Esophagus (tissue), 2 donors: ENCODE results near the gene PRPSAP1. TPM values are rescaled to one million over a fixed set of nuclear protein-coding genes. Genes with fewer than 3 reads are reported as not detected.
A peak's percentile ranks its signal among the peaks of the same experiment; 100 is the strongest.

Source experiments
- H3K27ac ChIP-seq, 2 donors: one replicate each; pipeline ENCODE4 v1.5.1; 2013; ENCODE audit warnings: low read depth in 2 of 2, mild to moderate bottlenecking in 2 of 2, inconsistent platforms in 1 of 2, low read length in 1 of 2, moderate library complexity in 1 of 2
- H3K27me3 ChIP-seq, 2 donors: one replicate each; pipeline ENCODE4 v1.6.1; 2013; ENCODE audit warnings: low read length in 2 of 2, control low read depth in 1 of 2, mild to moderate bottlenecking in 1 of 2; ENCODE audit not compliant: insufficient read depth in 2 of 2, control insufficient read depth in 1 of 2
- H3K36me3 ChIP-seq, 2 donors: one replicate each; pipeline ENCODE4 v1.6.1; 2013; ENCODE audit warnings: low read length in 1 of 2; ENCODE audit not compliant: control insufficient read depth in 2 of 2, insufficient read depth in 2 of 2
- H3K4me1 ChIP-seq, 2 donors: one replicate each; pipeline ENCODE4 v1.6.1; 2013; ENCODE audit warnings: low read length in 1 of 2; ENCODE audit not compliant: control insufficient read depth in 2 of 2, insufficient read depth in 2 of 2
- H3K4me3 ChIP-seq, 2 donors: one replicate each; pipeline ENCODE4 v1.5.1; 2013; ENCODE audit warnings: low read length in 2 of 2, mild to moderate bottlenecking in 2 of 2, low read depth in 1 of 2, moderate library complexity in 1 of 2
- H3K9me3 ChIP-seq, 2 donors: one replicate each; pipeline ENCODE4 v1.6.1; 2013; ENCODE audit warnings: mild to moderate bottlenecking in 2 of 2, low read depth in 1 of 2, low read length in 1 of 2, moderate library complexity in 1 of 2; ENCODE audit not compliant: control insufficient read depth in 2 of 2, insufficient read depth in 1 of 2
- WGBS, 2 donors: extraction: QIAGEN DNeasy Blood & Tissue Kit; methylation state at CpG; one replicate each; pipeline ENCODE4 v1.1.7; 2013; 5-methylcytosine and 5-hydroxymethylcytosine counted together
- polyA plus RNA-seq, 2 donors: library from polyadenylated mRNA; stranded (reverse); fragments of 200-250 nt; gene quantifications; one replicate each; pipeline ENCODE4 v1.2.3, GENCODE V29; 2013
- donor health status: healthy with polysubstance abuse.
- donor health status: Bipolar disorder and iron deficiency.

Gene PRPSAP1
- polyA plus RNA-seq, 2 donors: 34.8 to 43.1 TPM

- Histone ChIP-seq H3K27ac (peak overlapping the region; percentile 0 to 20), H3K27me3 (no peaks in the 10 kb centered on the region), H3K9me3 (no peaks in the 10 kb centered on the region), H3K4me3 (no peak overlapping the region), H3K4me1 (peaks cover 6 to 40% of the 10 kb centered on the region in 2 donors), H3K36me3 (peaks cover 0 to 4% of the 10 kb centered on the region in 2 donors)
- WGBS, 2 donors: 66 to 67% methylated on average over 21 of the region's 21 CpGs
These were observed 79.4 kb downstream of the PRPSAP1 start for GRCh38 chr17:76274112-76274956.

GRCh38 chr17:76273445-76274111 lies 80.1 kb downstream of the PRPSAP1 start:
- Histone ChIP-seq H3K4me1 (peaks cover 6 to 44% of the 10 kb centered on the region in 2 donors), H3K4me3 (no peak overlapping the region), H3K9me3 (no peaks in the 10 kb centered on the region), H3K27ac (peak overlapping the region in 1 of 2 donors; percentile 87), H3K36me3 (peaks cover 0 to 9% of the 10 kb centered on the region in 2 donors), H3K27me3 (no peaks in the 10 kb centered on the region)
- WGBS, 2 donors: 60 to 65% methylated on average over 26 of the region's 26 CpGs

GRCh38 chr17:76272541-76273444 lies 80.9 kb downstream of the PRPSAP1 start:
- Histone ChIP-seq H3K27ac (peak overlapping the region; percentile 67 to 87), H3K9me3 (no peaks in the 10 kb centered on the region), H3K36me3 (peaks cover 0 to 9% of the 10 kb centered on the region in 2 donors), H3K27me3 (no peaks in the 10 kb centered on the region), H3K4me3 (peak overlapping the region in 1 of 2 donors; percentile 34), H3K4me1 (peaks cover 6 to 44% of the 10 kb centered on the region in 2 donors)
- WGBS, 2 donors: 45 to 47% methylated on average over 19 of the region's 19 CpGs

- H3K4me3 ChIP-seq: peak overlapping the region; percentile 34 to 39
- peaks cover 0 to 9% of the 10 kb centered on the region in 2 donors for H3K36me3 ChIP-seq
- H3K4me1 ChIP-seq: peaks cover 6 to 36% of the 10 kb centered on the region in 2 donors
- no peaks in the 10 kb centered on the region for H3K27me3 ChIP-seq
- H3K27ac ChIP-seq: peak overlapping the region; percentile 67 to 87
- 8 to 12% methylated on average over 38 of the region's 38 CpGs for WGBS, 2 donors
- no peaks in the 10 kb centered on the region for H3K9me3 ChIP-seq
These were observed 81.8 kb downstream of the PRPSAP1 start for GRCh38 chr17:76271669-76272540.

- Histone ChIP-seq H3K27me3 (no peaks in the 10 kb centered on the region), H3K4me1 (peaks cover 3 to 31% of the 10 kb centered on the region in 2 donors), H3K4me3 (peak overlapping the region in 1 of 2 donors; percentile 34), H3K27ac (peak overlapping the region; percentile 46 to 87), H3K9me3 (no peaks in the 10 kb centered on the region), H3K36me3 (peaks cover 0 to 9% of the 10 kb centered on the region in 2 donors)
- WGBS, 2 donors: 75 to 80% methylated on average over 14 of the region's 14 CpGs
These were observed 82.7 kb downstream of the PRPSAP1 start for GRCh38 chr17:76270770-76271668.

GRCh38 chr17:76270127-76270592 lies 83.6 kb downstream of the PRPSAP1 start:
- no peak overlapping the region for H3K27ac ChIP-seq
- peaks cover 3 to 29% of the 10 kb centered on the region in 2 donors for H3K4me1 ChIP-seq
- no peak overlapping the region for H3K4me3 ChIP-seq
- peaks cover 0 to 9% of the 10 kb centered on the region in 2 donors for H3K36me3 ChIP-seq
- H3K27me3 ChIP-seq: no peaks in the 10 kb centered on the region
- WGBS, 2 donors: 78 to 79% methylated on average over 19 to 26 of the region's 26 CpGs
- no peaks in the 10 kb centered on the region for H3K9me3 ChIP-seq

- H3K27ac ChIP-seq: peak overlapping the region; percentile 2 to 92
- 68 to 69% methylated on average over 12 of the region's 12 CpGs for WGBS, 2 donors
- H3K4me3 ChIP-seq: no peak overlapping the region
- no peaks in the 10 kb centered on the region for H3K9me3 ChIP-seq
- H3K36me3 ChIP-seq: peaks cover 0 to 9% of the 10 kb centered on the region in 2 donors
- H3K27me3 ChIP-seq: no peaks in the 10 kb centered on the region
- H3K4me1 ChIP-seq: peaks cover 3 to 29% of the 10 kb centered on the region in 2 donors
These were observed 84.4 kb downstream of the PRPSAP1 start for GRCh38 chr17:76268991-76269981.
